AG09309 (cell line): ENCODE results near the gene HIPK2.

Source experiments
- DNase-seq: peaks from one replicate; pipeline ENCODE4 v3.0.0-alpha.2; 2010; ENCODE audit warnings: low read depth
- H3K4me3 ChIP-seq: 2 replicates; pipeline ENCODE4 v1.5.1; 2011; ENCODE audit warnings: mild to moderate bottlenecking, low read depth, low read length, moderate library complexity; ENCODE audit not compliant: control insufficient read depth
- CTCF ChIP-seq: IDR thresholded peaks from 2 replicates; pipeline ENCODE4 v1.5.1; 2011; ENCODE audit warnings: mild to moderate bottlenecking, low read depth, low read length, inconsistent platforms; ENCODE audit not compliant: insufficient read depth, control insufficient read depth; ENCODE audit errors: missing control alignments

The HIPK2 gene

GRCh38 chr7:139647814-139648390 is 129.9 kb downstream of the HIPK2 start:
- no peak for DNase-seq
- TF ChIP-seq CTCF = no peak
- no peak overlapping the region for H3K4me3 ChIP-seq

GRCh38 chr7:139647085-139647484 is 130.7 kb downstream of the HIPK2 start:
- H3K4me3 ChIP-seq = no peak overlapping the region
- TF ChIP-seq CTCF = no peak
- no peak for DNase-seq

- TF ChIP-seq CTCF = no peak
- no peak overlapping the region for H3K4me3 ChIP-seq
- no peak for DNase-seq
Measured at GRCh38 chr7:139646566-139646965, 131.2 kb downstream of the HIPK2 start.

- peak; percentile 91 for TF ChIP-seq CTCF
- DNase-seq = peak; percentile 41
- H3K4me3 ChIP-seq = no peak overlapping the region
Measured at GRCh38 chr7:139645572-139646523, 131.9 kb downstream of the HIPK2 start.

GRCh38 chr7:139643951-139644585 is 133.7 kb downstream of the HIPK2 start:
- TF ChIP-seq CTCF = no peak
- DNase-seq = no peak
- no peak overlapping the region for H3K4me3 ChIP-seq

- no peak for TF ChIP-seq CTCF
- H3K4me3 ChIP-seq = no peak overlapping the region
- no peak for DNase-seq
Measured at GRCh38 chr7:139642283-139642682, 135.5 kb downstream of the HIPK2 start.
